ENCODE measurements around the gene C16orf46. TPM values are rescaled to one million over a fixed set of nuclear protein-coding genes. Genes with fewer than 3 reads are reported as not detected.

The C16orf46 gene
- total RNA-seq, 1 experiment from 2014 or later: 1.7 TPM

GRCh38 chr16:81040131-81040530 is 36.9 kb downstream of the C16orf46 start:
- H3K4me2 ChIP-seq (ENCODE audit: low read length): no peak overlapping the region
- H3K4me3 ChIP-seq (replicated peaks in 1 of 2; ENCODE audit: low read depth in 1 of 2, low read length in 2 of 2): no peak overlapping the region
- peaks cover 8 to 13% of the 10 kb centered on the region in 2 experiments; a peak in 3 of 4 replicates for H3K4me1 ChIP-seq (ENCODE audit: control insufficient read depth in 1 of 2, insufficient read depth in 2 of 2, low read length in 2 of 2)
- TF ChIP-seq MAX (IDR thresholded peaks at IDR 0.05) (no peak), YY1 (IDR thresholded peaks at IDR 0.05; ENCODE audit: extremely low read depth, insufficient replicate concordance, low read depth, low read length) (no peak), SP1 (IDR thresholded peaks at IDR 0.05; ENCODE audit: low read depth) (no peak), RAD21 (IDR thresholded peaks at IDR 0.05; ENCODE audit: low read depth) (no peak), SIN3A (IDR thresholded peaks at IDR 0.05; ENCODE audit: low read depth) (no peak), CTCF (IDR thresholded peaks at IDR 0.05 in 2 of 3, conservative IDR thresholded peaks at IDR 0.05 in 1 of 3; ENCODE audit: borderline replicate concordance in 1 of 3, insufficient read depth in 1 of 3, low read depth in 2 of 3, low read length in 2 of 3) (no peak), ELF1 (IDR thresholded peaks at IDR 0.05; ENCODE audit: borderline replicate concordance, low read depth) (no peak)
- peaks cover 46% of the 10 kb centered on the region for H3K79me2 ChIP-seq (ENCODE audit: insufficient read depth, low read length)
- intact Hi-C loops (cut with micrococcal nuclease): no loop called here
- ChIA-PET RAD21 (ENCODE audit: low non-redundant PET in 1 of 2, low total read pairs in 2 of 2, uncharacterized antibody in 2 of 2, unreplicated experiment in 2 of 2) (no interaction called here), CTCF (no interaction called here), POLR2A (no interaction called here)
- H3K27me3 ChIP-seq (ENCODE audit: insufficient read depth, low read length): no peaks in the 10 kb centered on the region
- no peak for ATAC-seq
- H3K9me2 ChIP-seq (ENCODE audit: insufficient read depth): no peaks in the 10 kb centered on the region
- no peak overlapping the region for H3K27ac ChIP-seq (ENCODE audit: low read depth, low read length)
- peaks cover 37% of the 10 kb centered on the region in 2 experiments; a peak in 3 of 4 replicates for H3K36me3 ChIP-seq (ENCODE audit: control insufficient read depth in 1 of 2, insufficient read depth in 2 of 2, low read length in 2 of 2)
- H3K9me3 ChIP-seq (ENCODE audit: control insufficient read depth in 1 of 2, insufficient read depth in 1 of 2, low read depth in 1 of 2, low read length in 2 of 2): no peaks in the 10 kb centered on the region
- no peaks in the 10 kb centered on the region for H4K20me1 ChIP-seq (ENCODE audit: insufficient read depth)
- no peak overlapping the region for H3K9ac ChIP-seq (ENCODE audit: low read length)
- BruUV-seq (replicated peaks): no TSS peak
- H2AFZ ChIP-seq (ENCODE audit: low read depth, low read length, poor library complexity, severe bottlenecking): no peak overlapping the region
- DNase-seq (ENCODE audit: low read depth, low spot score): no peak
